IMR-90 (cell line): ENCODE measurements around the gene TMEM204. TPM values are rescaled to one million over a fixed set of nuclear protein-coding genes. Genes with fewer than 3 reads are reported as not detected.

Experiments
- ATAC-seq: fragments of 200-7000 bp; cut with Tn5 transposase; 2 replicates; pipeline ENCODE4 v1.9.1; 2020; ENCODE audit warnings: low read depth, mild to moderate bottlenecking, moderate library complexity
- BruUV-seq: library from RNA; stranded (reverse); fragments of 400-500 nt; replicated peaks from 2 replicates; lab custom pipeline; 2021; lab: Mats Ljungman, UMichigan
- CTCF ChIA-PET: fragments of 300-600 bp; formaldehyde crosslinking; extraction: SDS; loops from one replicate; lab custom pipeline; 2021; ENCODE audit warnings: antibody characterized with exemption; lab: Yijun Ruan, JAX
- POLR2A ChIA-PET: fragments of 300-600 bp; sonication (Branson Sonifier 250); formaldehyde crosslinking; loops from one replicate; lab custom pipeline; 2022; ENCODE audit warnings: antibody characterized with exemption; ENCODE audit not compliant: unreplicated experiment; lab: Charles Lee
- DNase-seq: peaks from one replicate; pipeline ENCODE4 v3.0.0; 2013
- H2AFZ ChIP-seq: replicated peaks from 2 replicates; pipeline ENCODE3; 2013; ENCODE audit warnings: low read length, mild to moderate bottlenecking; ENCODE audit not compliant: poor library complexity
- H2AK5ac ChIP-seq: 2 replicates; pipeline ENCODE4 v1.6.1; 2013; ENCODE audit warnings: low read depth, low read length, inconsistent platforms
- H2AK9ac ChIP-seq: replicated peaks from 2 replicates; pipeline ENCODE3; 2013; ENCODE audit warnings: mild to moderate bottlenecking, low read depth, low read length, moderate library complexity; ENCODE audit not compliant: poor library complexity
- H2BK120ac ChIP-seq: 2 replicates; pipeline ENCODE4 v1.6.1; 2013; ENCODE audit warnings: low read depth, low read length, inconsistent platforms
- H2BK15ac ChIP-seq: 3 replicates; pipeline ENCODE4 v1.6.1; 2013; ENCODE audit warnings: low read depth, low read length, inconsistent platforms
- H2BK20ac ChIP-seq: 2 replicates; pipeline ENCODE4 v1.6.1; 2013; ENCODE audit warnings: low read depth, mild to moderate bottlenecking, inconsistent platforms, low read length, moderate library complexity
- H2BK5ac ChIP-seq: 2 replicates; pipeline ENCODE4 v1.6.1; 2013; ENCODE audit warnings: mild to moderate bottlenecking, low read depth, low read length, inconsistent platforms; ENCODE audit not compliant: poor library complexity, severe bottlenecking
- H3K14ac ChIP-seq: replicated peaks from 2 replicates; pipeline ENCODE4 v1.6.1; 2013; ENCODE audit warnings: low read depth, low read length, inconsistent platforms
- H3K18ac ChIP-seq: 2 replicates; pipeline ENCODE4 v1.6.1; 2013; ENCODE audit warnings: low read depth, low read length, control low read depth
- H3K23ac ChIP-seq: 2 replicates; pipeline ENCODE4 v1.6.1; 2013; ENCODE audit warnings: low read depth, low read length, inconsistent platforms
- H3K27ac ChIP-seq: 2 replicates; pipeline ENCODE4 v1.5.1; 2013; ENCODE audit warnings: mild to moderate bottlenecking, control low read depth, low read length; ENCODE audit not compliant: insufficient read depth
- H3K27me3 ChIP-seq: 2 replicates; pipeline ENCODE4 v1.6.1; 2013; ENCODE audit warnings: low read length; ENCODE audit not compliant: control insufficient read depth, insufficient read depth
- H3K36me3 ChIP-seq: 2 replicates; pipeline ENCODE4 v1.6.1; 2013; ENCODE audit warnings: low read length, mixed read lengths; ENCODE audit not compliant: control insufficient read depth, insufficient read depth
- H3K4ac ChIP-seq: 2 replicates; pipeline ENCODE4 v1.6.1; 2013; ENCODE audit warnings: low read depth, low read length, inconsistent platforms
- H3K4me1 ChIP-seq: 2 replicates; pipeline ENCODE4 v1.6.1; 2013; ENCODE audit warnings: low read length, mixed read lengths; ENCODE audit not compliant: control insufficient read depth, insufficient read depth
- H3K4me2 ChIP-seq: 2 replicates; pipeline ENCODE4 v1.6.1; 2013; ENCODE audit warnings: low read depth, mild to moderate bottlenecking, control low read depth, low read length, moderate library complexity
- H3K4me3 ChIP-seq: 2 replicates; pipeline ENCODE4 v1.5.1; 2013; ENCODE audit warnings: low read depth, mild to moderate bottlenecking, control low read depth, low read length, moderate library complexity; ENCODE audit not compliant: insufficient read depth
- H3K56ac ChIP-seq: 2 replicates; pipeline ENCODE4 v1.6.1; 2013; ENCODE audit warnings: low read length, inconsistent platforms; ENCODE audit not compliant: insufficient read depth; ENCODE audit errors: extremely low read depth
- H3K79me1 ChIP-seq, 2 experiments: 2 replicates each; pipeline ENCODE4 v1.6.1; 2013; ENCODE audit warnings: low read length in 2 of 2, inconsistent platforms in 1 of 2, low read depth in 1 of 2
- H3K9ac ChIP-seq: 2 replicates; pipeline ENCODE4 v1.6.1; 2013; ENCODE audit warnings: low read depth, low read length, control low read depth
- H3K9me1 ChIP-seq: 2 replicates; pipeline ENCODE4 v1.6.1; 2013; ENCODE audit warnings: low read length, inconsistent platforms; ENCODE audit not compliant: insufficient read depth
- H3K9me3 ChIP-seq: 2 replicates; pipeline ENCODE4 v1.6.1; 2013; ENCODE audit warnings: low read length; ENCODE audit not compliant: control insufficient read depth, insufficient read depth
- H4K20me1 ChIP-seq: 2 replicates; pipeline ENCODE4 v1.6.1; 2013; ENCODE audit warnings: low read length, inconsistent platforms; ENCODE audit not compliant: insufficient read depth
- H4K5ac ChIP-seq: 2 replicates; pipeline ENCODE4 v1.6.1; 2013; ENCODE audit warnings: mild to moderate bottlenecking, low read depth, low read length, control low read depth
- H4K8ac ChIP-seq, 2 experiments: 2 replicates each; pipeline ENCODE4 v1.6.1; 2013; ENCODE audit warnings: low read depth in 2 of 2, low read length in 2 of 2, control low read depth in 1 of 2, inconsistent platforms in 1 of 2
- H4K91ac ChIP-seq: 2 replicates; pipeline ENCODE4 v1.6.1; 2013; ENCODE audit warnings: low read depth, low read length, inconsistent platforms; ENCODE audit not compliant: insufficient read depth
- BHLHE40 ChIP-seq: fragments of 150-350 bp; IDR thresholded peaks from 2 replicates; pipeline ENCODE4 v1.6.1; 2016; ENCODE audit warnings: mild to moderate bottlenecking, low read depth, low read length
- CEBPB ChIP-seq: IDR thresholded peaks from 2 replicates; pipeline ENCODE4 v1.6.1; 2012; ENCODE audit warnings: low read depth, low read length, improper control_type of control experiment
- CTCF ChIP-seq: conservative IDR thresholded peaks from 2 replicates; pipeline ENCODE4 v1.5.1; 2012; ENCODE audit warnings: mild to moderate bottlenecking, low read depth, low read length, improper control_type of control experiment
- ELK1 ChIP-seq: fragments of 150-350 bp; IDR thresholded peaks from 2 replicates; pipeline ENCODE4 v1.6.1; 2016; ENCODE audit warnings: low read depth, mild to moderate bottlenecking, low read length, moderate library complexity, borderline replicate concordance
- MXI1 ChIP-seq: IDR thresholded peaks from 2 replicates; pipeline ENCODE4 v1.6.1; 2012; ENCODE audit warnings: low read depth, mild to moderate bottlenecking, low read length, moderate library complexity, borderline replicate concordance
- NFE2L2 ChIP-seq: fragments of 150-350 bp; IDR thresholded peaks from 2 replicates; pipeline ENCODE4 v1.6.1; 2016; ENCODE audit warnings: low read depth, mild to moderate bottlenecking, low read length
- POLR2A ChIP-seq: IDR thresholded peaks from 2 replicates; pipeline ENCODE4 v1.6.1; 2012; ENCODE audit warnings: mild to moderate bottlenecking, low read depth, low read length
- USF2 ChIP-seq: fragments of 150-350 bp; IDR thresholded peaks from 2 replicates; pipeline ENCODE4 v1.6.1; 2017; ENCODE audit warnings: mild to moderate bottlenecking, antibody characterized with exemption, low read length, low read depth
- WGBS, 2 experiments: methylation state at CpG; one replicate each; pipeline versions ENCODE4 v1.1.5 to v1.1.7; 2013; ENCODE audit warnings: missing lambda C conversion rate in 2 of 2; ENCODE audit not compliant: insufficient read length in 1 of 2; ENCODE audit errors: extremely low coverage in 2 of 2; 5-methylcytosine and 5-hydroxymethylcytosine counted together
- dilution Hi-C: fragments of 300-500 bp; cut with HindIII; formaldehyde crosslinking; loops from one replicate; pipeline ENCODE4 v1.14.3; 2018; ENCODE audit warnings: low sequenced_read_pairs; ENCODE audit not compliant: unreplicated experiment
- in situ Hi-C: fragments of 300-500 bp; cut with MboI; formaldehyde crosslinking; loops from 3 replicates; pipeline ENCODE4 v1.14.3; 2019; ENCODE audit warnings: low sequenced_read_pairs, inconsistent platforms, mixed read lengths
- intact Hi-C: fragments of 100-400 bp; cut with micrococcal nuclease; formaldehyde crosslinking; loops from 2 replicates; pipeline ENCODE4 v1.10.0; 2022
- polyA plus RNA-seq, 3 experiments: library from polyadenylated mRNA; depleted of rRNA; stranded (reverse); fragments of >200 nt; gene quantifications; 2 replicates each; pipeline ENCODE4 v1.2.3, GENCODE V29; 2012; ENCODE audit warnings: low replicate concordance in 1 of 3
- total RNA-seq: library from RNA; depleted of rRNA; stranded (reverse); fragments of >200 nt; gene quantifications from 2 replicates; pipeline ENCODE4 v1.2.3, GENCODE V29; 2012

TMEM204 gene
- total and polyA plus RNA-seq, 2 of the 4 experiments (the other 2 are of a cell fraction): 7.0 to 12.3 TPM

GRCh38 chr16:1523581-1524245 lies 9.8 kb upstream of the TMEM204 start:
- ChIA-PET POLR2A (no interaction called here), CTCF (no interaction called here)
- Histone ChIP-seq H4K20me1 (no peaks in the 10 kb centered on the region), H3K18ac (no peak overlapping the region), H3K79me1 (no peaks in the 10 kb centered on the region), H3K23ac (no peak overlapping the region), H3K4ac (no peak overlapping the region), H2BK5ac (no peak overlapping the region), H2AK9ac (no peak overlapping the region), H3K4me3 (no peak overlapping the region), H2BK20ac (no peak overlapping the region), H3K36me3 (peaks cover 9% of the 10 kb centered on the region; the same call in 1 of the 2 replicates), H3K4me1 (no peaks in the 10 kb centered on the region), H2BK120ac (no peak overlapping the region), H2AFZ (no peak overlapping the region), H2BK15ac (no peak overlapping the region), H4K91ac (no peak overlapping the region), H3K4me2 (no peak overlapping the region), H3K56ac (no peak overlapping the region), H3K9me3 (no peaks in the 10 kb centered on the region), H4K5ac (no peak overlapping the region), H3K27ac (no peak overlapping the region), H3K14ac (no peak overlapping the region), H2AK5ac (no peak overlapping the region), H3K9ac (no peak overlapping the region), H3K27me3 (no peaks in the 10 kb centered on the region), H4K8ac (no peak overlapping the region), H3K9me1 (peaks cover 4% of the 10 kb centered on the region; the same call in 1 of the 2 replicates)
- dilution Hi-C loops (no loop called here), intact Hi-C loops (no loop called here), in situ Hi-C loops (no loop called here)
- no TSS peak for BruUV-seq
- DNase-seq (no peak), ATAC-seq (no peak)
- TF ChIP-seq POLR2A (no peak), NFE2L2 (no peak), MXI1 (no peak), BHLHE40 (no peak), CEBPB (no peak), CTCF (no peak), USF2 (no peak), ELK1 (no peak)
- WGBS, 2 experiments: 93% methylated on average over 13 of the region's 30 CpGs; no CpG with 5 or more reads in 1 of the 2 experiments
